ENCODE results near the gene LRRC45. TPM values are rescaled to one million over a fixed set of nuclear protein-coding genes. Genes with fewer than 3 reads are reported as not detected.
A peak's percentile ranks its signal among the peaks of the same experiment; 100 is the strongest.

The LRRC45 gene
- total and polyA plus RNA-seq, 2 of the 4 experiments (the other 2 are of a cell fraction): 7.2 to 10.2 TPM

DNA sequence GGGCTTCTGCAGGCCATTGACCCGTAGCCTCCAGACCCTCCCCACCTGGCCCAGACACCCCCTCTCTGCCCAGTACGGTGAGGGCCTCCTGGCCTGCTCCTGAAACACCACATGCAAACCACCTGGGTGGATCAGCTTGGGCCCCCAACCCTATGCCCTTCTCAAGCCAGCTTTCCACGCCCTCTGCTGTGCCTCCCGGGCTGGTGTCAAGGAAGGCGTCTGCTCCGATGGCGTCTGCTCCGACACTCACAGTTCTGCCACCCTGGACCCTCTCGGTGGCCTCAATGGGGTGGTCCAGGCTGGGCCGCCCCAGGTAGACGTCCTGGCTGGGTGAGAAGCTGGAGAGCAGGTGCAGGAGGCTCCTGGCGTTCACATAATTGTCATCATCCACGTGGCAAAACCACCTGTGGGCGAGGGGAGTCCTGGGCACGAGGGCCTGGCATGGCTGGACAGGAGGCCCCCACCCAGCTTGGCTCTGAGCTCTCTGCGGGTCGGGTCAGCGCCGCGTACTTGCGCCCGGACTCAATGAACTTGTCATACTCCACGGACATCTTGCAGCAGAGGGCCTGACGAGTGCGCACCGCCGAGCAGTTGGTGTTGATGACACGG is 27.2 kb downstream of the LRRC45 start:
- ChIA-PET POLR2A (ENCODE audit: unreplicated experiment) (no interaction called here), CTCF (no interaction called here)
- Histone ChIP-seq H2AK9ac (replicated peaks; ENCODE audit: low read depth, low read length, poor library complexity) (peak overlapping the region; percentile 100), H3K27me3 (ENCODE audit: control insufficient read depth, insufficient read depth, low read length) (no peaks in the 10 kb centered on the region), H3K18ac (ENCODE audit: low read depth, low read length) (no peak overlapping the region), H4K91ac (ENCODE audit: insufficient read depth, low read depth, low read length) (0 out of 2 replicates have a peak overlapping the region, but pooled peaks have one; percentile 23), H2BK20ac (ENCODE audit: low read depth, low read length) (no peak overlapping the region), H3K14ac (replicated peaks; ENCODE audit: low read depth, low read length) (no peak overlapping the region), H2BK120ac (ENCODE audit: low read depth, low read length) (no peak overlapping the region), H3K27ac (ENCODE audit: insufficient read depth, low read length) (no peak overlapping the region), H2BK5ac (ENCODE audit: low read depth, low read length, poor library complexity, severe bottlenecking) (peak overlapping the region; percentile 56), H4K5ac (ENCODE audit: low read depth, low read length) (peak overlapping the region; percentile 81), H3K4ac (ENCODE audit: low read depth, low read length) (peak overlapping the region; percentile 87), H3K56ac (ENCODE audit: extremely low read depth, insufficient read depth, low read length) (no peak overlapping the region), H3K4me3 (ENCODE audit: insufficient read depth, low read depth, low read length) (peak overlapping the region; percentile 99), H3K4me1 (ENCODE audit: control insufficient read depth, insufficient read depth, low read length) (peaks cover 18% of the 10 kb centered on the region), H3K9ac (ENCODE audit: low read depth, low read length) (0 out of 2 replicates have a peak overlapping the region, but pooled peaks have one; percentile 65), H3K23ac (ENCODE audit: low read depth, low read length) (peak overlapping the region; percentile 64), H2BK15ac (ENCODE audit: low read depth, low read length) (no peak overlapping the region), H3K36me3 (ENCODE audit: control insufficient read depth, insufficient read depth, low read length) (peaks cover 46% of the 10 kb centered on the region), H2AK5ac (ENCODE audit: low read depth, low read length) (peak overlapping the region; percentile 96), H2AFZ (replicated peaks; ENCODE audit: low read length, poor library complexity) (peak overlapping the region; percentile 77), H4K8ac (ENCODE audit: low read depth in 2 of 2, low read length in 2 of 2) (peak overlapping the region; percentile 71 to 91; a peak in 3 of 4 replicates), H4K20me1 (ENCODE audit: insufficient read depth, low read length) (peaks cover 7% of the 10 kb centered on the region), H3K9me3 (ENCODE audit: control insufficient read depth, insufficient read depth, low read length) (no peaks in the 10 kb centered on the region), H3K9me1 (ENCODE audit: insufficient read depth, low read length) (peaks cover 7% of the 10 kb centered on the region), H3K4me2 (ENCODE audit: low read depth, low read length) (peak overlapping the region; percentile 91; the same call in 1 of the 2 replicates), H3K79me1 (ENCODE audit: low read depth in 1 of 2, low read length in 2 of 2) (peaks cover 14 to 41% of the 10 kb centered on the region in 2 experiments)
- dilution Hi-C loops (cut with HindIII; ENCODE audit: low sequenced_read_pairs, unreplicated experiment): no loop called here
- in situ Hi-C loops (cut with MboI; ENCODE audit: low sequenced_read_pairs): no loop called here
- 91% methylated on average over 23 of the region's 28 CpGs; no CpG with 5 or more reads in 1 of the 2 experiments for whole genome bisulfite sequencing, 2 experiments (ENCODE audit: extremely low coverage in 2 of 2, insufficient read length in 1 of 2)
- ATAC-seq (ENCODE audit: low read depth) (no peak), DNase-seq (no peak)
- intact Hi-C loops (cut with micrococcal nuclease): no loop called here
- TF ChIP-seq MXI1 (IDR thresholded peaks at IDR 0.05; ENCODE audit: borderline replicate concordance, low read depth, low read length): no peak
- TF ChIP-seq CEBPB (IDR thresholded peaks at IDR 0.05; ENCODE audit: low read depth, low read length): no peak
- TF ChIP-seq RAD21 (IDR thresholded peaks at IDR 0.05; ENCODE audit: low read length): no peak
- no peak for TF ChIP-seq FOS (IDR thresholded peaks at IDR 0.05; ENCODE audit: low read depth, low read length)
- no peak for TF ChIP-seq SMC3 (IDR thresholded peaks at IDR 0.05; ENCODE audit: low read depth, low read length)
- TF ChIP-seq RCOR1 (IDR thresholded peaks at IDR 0.05; ENCODE audit: insufficient replicate concordance, low read length): no peak
- TF ChIP-seq, protein P1, sequence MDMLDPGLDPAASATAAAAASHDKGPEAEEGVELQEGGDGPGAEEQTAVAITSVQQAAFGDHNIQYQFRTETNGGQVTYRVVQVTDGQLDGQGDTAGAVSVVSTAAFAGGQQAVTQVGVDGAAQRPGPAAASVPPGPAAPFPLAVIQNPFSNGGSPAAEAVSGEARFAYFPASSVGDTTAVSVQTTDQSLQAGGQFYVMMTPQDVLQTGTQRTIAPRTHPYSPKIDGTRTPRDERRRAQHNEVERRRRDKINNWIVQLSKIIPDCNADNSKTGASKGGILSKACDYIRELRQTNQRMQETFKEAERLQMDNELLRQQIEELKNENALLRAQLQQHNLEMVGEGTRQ (IDR thresholded peaks at IDR 0.05; ENCODE audit: low read depth, low read length): no peak
- TF ChIP-seq MAZ (IDR thresholded peaks at IDR 0.05; ENCODE audit: borderline replicate concordance, low read depth, low read length): no peak
- TF ChIP-seq CTCF (conservative IDR thresholded peaks at IDR 0.05; ENCODE audit: low read depth, low read length): no peak
- TF ChIP-seq ELK1 (IDR thresholded peaks at IDR 0.05; ENCODE audit: borderline replicate concordance, low read depth, low read length): no peak
- TF ChIP-seq BHLHE40 (IDR thresholded peaks at IDR 0.05; ENCODE audit: low read depth, low read length): no peak
- TF ChIP-seq NFE2L2 (IDR thresholded peaks at IDR 0.05; ENCODE audit: low read depth, low read length): no peak
- no peak for TF ChIP-seq CHD1 (IDR thresholded peaks at IDR 0.05; ENCODE audit: low read depth, low read length)
- no peak for TF ChIP-seq RFX5 (IDR thresholded peaks at IDR 0.05; ENCODE audit: low read depth, low read length)
- no peak for TF ChIP-seq POLR2A (IDR thresholded peaks at IDR 0.05; ENCODE audit: low read depth, low read length)
- TF ChIP-seq MAFK (IDR thresholded peaks at IDR 0.05; ENCODE audit: low read depth, low read length): no peak
- no TSS peak for BruUV-seq (replicated peaks)

All from IMR-90 (cell line).